Daoy (cell line): ENCODE measurements around the gene RHOU. TPM values are rescaled to one million over a fixed set of nuclear protein-coding genes. Genes with fewer than 3 reads are reported as not detected.
"Not testable (repeated sequence)": the region's sequence is repeated elsewhere in the genome, so short reads cannot be mapped to it uniquely, and the experiment has no call there.

Source experiments
- DNase-seq: peaks from one replicate; pipeline ENCODE4 v3.0.0-alpha.2; 2015; ENCODE audit warnings: low read depth
- total RNA-seq: library from RNA; depleted of rRNA; stranded (reverse); fragments of >200 nt; shearing (Covaris generic); gene quantifications from 2 replicates; pipeline ENCODE4 v1.2.3, GENCODE V29; 2014; rRNA removed

Gene RHOU
- total RNA-seq: 1.9 and 2.6 TPM in 2 replicates

DNA sequence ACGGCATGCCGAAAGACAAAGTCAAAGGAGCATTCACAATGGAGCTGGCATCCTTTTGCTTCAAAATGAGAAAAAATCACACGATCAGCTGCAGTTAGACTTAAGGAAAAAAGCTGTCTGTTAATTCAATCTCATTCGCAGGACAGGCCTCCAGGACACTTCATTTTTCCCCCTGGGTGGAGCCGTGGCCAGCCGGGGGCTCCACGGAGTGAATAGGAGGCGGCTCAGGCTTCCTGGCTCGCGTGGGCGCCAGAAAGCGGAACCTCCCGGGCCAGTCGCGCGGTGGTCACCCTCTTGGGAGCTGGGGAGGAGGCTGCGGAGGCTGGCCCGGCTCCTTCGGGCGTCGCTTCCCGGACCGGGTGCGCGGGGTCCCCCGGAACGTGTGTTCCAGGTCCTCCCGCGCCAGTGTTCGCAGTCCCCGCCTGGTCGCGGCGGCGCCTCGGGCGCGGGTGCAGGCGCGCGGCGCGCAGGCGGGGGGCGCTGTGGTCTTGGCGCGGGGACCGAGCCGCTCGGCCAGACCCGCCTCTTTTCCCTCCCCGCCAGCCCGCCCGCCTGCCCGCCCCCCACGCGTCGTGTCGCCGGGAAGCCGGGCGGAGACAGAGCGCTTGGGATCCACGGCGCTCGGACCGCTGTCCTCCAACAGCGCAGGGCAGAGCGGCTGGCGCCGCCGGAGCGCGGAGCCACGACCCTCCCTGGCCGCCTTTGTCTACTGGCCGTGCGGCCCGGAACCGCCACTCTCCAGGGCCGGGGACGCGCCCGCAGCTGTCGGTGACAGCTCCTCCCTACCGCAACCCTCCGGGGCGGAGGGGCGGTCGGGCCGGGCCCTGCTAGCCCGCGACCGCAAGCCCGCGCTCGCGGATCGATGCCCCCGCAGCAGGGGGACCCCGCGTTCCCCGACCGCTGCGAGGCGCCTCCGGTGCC, at the start of gene RHOU:
Gene RHOU, plus strand, starts transcription at position 599 of the 921 bp plus-strand sequence. Its CDS starts 264 bp downstream, at position 863.
- peak; percentile 77 for DNase-seq

DNA sequence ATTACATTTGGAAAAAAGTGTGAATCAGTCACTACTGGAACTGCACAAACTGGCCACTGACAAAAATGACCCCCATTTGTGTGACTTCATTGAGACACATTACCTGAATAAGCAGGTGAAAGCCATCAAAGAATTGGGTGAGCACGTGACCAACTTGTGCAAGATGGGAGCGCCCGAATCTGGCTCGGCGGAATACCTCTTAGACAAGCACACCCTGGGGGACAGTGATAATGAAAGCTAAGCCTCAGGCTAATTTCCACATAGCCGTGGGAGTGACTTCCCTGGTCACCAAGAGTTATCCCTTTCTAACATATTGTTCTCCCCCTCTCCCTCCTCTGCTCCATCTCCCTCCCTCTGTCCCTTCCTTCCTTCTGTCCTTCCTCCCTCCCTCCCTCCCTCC, 47.7 kb upstream of the RHOU start:
- DNase-seq: no peak

DNA sequence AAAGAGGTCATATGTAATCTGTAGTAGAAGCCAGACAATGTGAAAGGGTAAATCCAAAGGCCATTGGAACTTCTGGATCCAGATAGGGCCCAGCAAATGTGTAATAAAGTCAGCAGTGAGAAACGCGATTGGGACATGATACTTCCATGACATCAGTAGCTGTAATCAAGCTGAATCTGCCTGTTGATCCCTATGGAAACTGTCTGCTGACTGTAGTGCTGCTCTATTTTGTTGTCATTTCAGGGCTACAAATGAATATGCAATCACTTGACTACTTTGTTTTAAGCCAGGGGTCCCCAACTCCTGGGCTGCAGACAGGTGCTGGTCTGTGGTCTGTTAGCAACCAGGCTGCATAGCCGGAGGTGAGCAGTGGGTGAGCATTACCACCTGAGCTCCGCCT, 46.0 kb upstream of the RHOU start:
- DNase-seq: no peak

DNA sequence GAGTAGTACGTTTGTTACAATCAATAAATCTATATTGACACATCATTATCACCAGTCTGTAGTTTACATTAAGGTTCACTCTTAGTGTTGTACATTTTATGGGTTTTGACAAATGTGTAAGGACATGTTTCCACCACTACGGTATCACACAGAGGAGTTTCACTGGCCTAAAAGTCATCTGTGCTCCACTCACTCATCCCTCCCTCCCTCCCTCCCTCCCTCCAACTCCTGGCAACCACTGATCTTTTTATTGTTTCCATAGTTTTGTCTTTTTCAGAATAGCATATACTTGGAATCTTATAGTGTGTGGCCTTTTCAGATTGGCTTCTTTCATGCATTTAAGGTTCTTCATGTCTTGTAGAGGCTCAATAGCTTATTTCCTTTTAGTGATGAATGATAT, 44.1 kb upstream of the RHOU start:
- no peak for DNase-seq

DNA sequence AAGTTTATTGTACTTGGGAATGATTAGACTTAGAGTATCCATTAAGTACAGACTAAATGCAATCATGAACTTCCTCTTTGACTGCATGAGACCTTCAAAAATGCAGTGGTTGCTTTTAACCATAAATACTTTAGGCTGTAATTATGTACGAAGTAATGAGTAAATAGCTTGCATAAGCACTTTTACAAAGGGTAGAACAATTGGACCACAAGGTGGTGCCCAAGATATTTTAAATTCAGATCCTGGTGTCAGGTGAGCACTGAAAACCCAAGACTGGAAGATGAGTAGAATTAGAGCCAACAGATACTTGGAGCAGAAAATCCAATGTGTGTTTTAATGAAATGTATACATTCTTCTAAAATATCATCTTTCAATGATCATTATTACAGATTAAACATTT, 43.4 kb upstream of the RHOU start:
- peak; percentile 44 for DNase-seq

DNA sequence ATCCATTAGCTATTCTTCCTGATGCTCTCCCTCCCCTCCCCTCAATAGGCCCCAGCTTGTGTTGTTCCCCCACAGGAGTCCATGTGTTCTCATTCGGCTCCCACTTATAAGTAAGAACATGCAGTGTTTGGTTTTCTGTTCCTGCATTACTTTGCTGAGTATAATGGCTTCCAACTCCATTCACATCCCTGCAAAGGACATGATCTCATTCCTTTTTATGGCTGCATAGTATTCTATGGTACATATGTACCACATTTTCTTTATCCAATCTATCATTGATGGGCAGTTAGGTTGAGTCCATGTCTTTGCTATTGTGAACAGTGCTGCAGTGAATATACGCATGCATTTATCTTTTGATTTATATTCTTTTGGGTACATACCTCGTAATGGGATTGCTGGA, 40.8 kb upstream of the RHOU start:
- not testable (repeated sequence) for DNase-seq

DNA sequence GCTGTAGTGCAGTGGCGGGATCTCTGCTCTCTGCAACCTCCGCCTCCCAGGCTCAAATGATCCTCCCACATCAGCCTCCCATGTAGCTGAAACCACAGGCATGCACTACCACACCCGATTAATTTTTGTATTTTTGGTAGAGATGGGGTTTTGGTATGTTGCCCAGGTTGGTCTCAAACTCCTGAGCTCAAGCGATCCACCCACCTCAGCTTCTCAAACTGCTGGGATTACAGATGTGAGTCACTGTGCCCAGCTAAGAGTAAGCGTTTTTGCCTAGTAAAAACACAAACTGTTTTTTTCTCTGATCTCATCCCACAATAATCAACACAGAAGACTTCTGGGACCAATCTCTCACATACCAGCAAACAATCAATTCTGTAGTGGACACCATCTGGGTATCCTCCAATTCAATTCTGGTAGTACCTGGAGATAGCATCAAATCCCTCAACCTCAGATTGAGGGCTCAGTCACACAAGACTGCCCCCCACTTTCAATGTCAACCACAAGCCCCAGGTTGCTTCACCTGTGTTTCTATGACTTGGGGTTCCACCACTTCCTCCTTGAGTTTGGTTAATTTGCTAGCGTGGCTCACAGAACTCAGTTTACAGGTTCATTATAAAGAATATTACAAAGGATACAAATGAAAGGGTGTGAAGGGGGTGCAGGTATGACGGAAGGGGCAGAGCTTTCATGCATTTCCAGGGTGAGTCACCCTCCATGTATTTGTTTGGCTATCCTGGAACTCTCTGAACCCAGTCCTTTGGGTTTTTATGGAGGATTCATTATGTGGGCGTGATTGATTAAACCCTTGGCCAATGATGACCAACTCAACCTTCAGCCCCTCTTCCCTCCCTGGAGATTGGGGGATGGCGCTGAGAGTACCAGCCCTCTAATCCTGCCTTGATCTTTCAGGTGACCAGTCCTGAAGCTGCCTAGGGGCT, 40.0 kb upstream of the RHOU start:
- peak; percentile 42 for DNase-seq

DNA sequence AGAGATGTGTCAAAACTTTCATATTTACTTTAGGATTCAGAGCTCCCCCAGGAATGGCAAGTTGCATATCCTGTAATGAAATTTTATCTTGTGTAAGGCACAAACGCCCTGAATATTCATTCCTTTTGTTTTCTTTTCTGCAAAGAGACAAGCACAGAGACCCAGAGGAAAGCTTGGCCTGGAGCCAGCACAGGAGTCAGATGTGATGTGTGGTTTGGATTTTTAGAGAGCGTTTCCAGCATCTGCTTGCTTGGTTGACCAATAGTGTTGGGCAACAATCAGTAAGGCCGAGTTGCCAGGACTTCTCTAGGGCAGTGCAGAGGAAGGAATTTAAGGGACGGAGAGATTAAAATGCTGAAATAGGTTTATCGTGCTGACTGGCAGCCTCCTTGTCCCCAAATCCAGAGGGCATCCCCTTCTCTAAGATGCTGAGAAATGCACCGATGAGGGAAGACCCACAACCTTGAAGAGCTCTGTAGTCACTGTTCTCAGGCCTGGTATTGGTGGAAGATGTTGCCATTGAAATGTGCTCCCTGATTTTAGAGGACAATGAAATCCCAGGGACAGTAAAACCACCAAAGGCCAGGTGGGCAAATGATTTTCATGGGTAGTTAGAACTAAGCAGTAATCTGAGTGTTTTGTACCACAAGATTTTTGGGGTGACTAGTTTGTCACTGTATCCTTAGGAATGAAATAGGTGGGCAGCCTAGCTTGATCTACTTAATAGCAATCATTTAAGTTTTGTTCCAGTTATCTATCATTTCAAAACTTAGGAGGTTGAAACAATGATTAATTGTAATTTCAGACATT, 37.9 kb upstream of the RHOU start:
- DNase-seq: peak; percentile 61

DNA sequence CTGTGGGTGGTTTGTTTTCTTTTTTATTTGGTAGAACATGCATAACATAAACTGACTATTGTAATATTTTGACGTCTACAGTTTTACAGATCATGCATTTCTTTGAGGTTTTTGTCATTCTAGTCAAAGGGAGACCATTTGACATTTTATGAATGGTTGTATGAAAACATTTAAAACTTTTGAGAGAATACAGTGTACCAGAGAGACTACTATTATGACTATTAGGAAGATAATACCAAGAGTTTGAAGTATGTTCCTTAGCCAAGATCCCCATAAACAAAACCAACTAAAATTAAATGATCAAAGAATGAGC, 37.3 kb upstream of the RHOU start:
- DNase-seq: no peak

DNA sequence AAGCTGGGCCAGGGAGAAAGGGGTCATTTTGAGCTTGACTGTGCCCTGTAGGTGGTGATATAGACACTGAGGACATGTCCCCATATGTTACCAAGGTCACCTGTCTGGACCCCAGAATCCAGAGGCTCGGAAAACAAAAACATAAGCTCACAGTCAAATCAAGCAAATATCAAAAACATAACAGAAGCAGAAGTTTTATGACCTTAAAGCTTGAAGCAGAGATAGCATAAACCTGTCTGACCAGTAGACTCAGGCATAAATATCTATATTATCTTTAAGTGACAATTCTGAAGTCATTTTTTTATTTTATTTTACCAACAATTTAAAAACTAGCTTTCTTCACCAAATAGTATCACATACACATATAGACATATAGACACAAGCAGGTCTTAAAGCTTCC, 32.8 kb upstream of the RHOU start:
- no peak for DNase-seq

DNA sequence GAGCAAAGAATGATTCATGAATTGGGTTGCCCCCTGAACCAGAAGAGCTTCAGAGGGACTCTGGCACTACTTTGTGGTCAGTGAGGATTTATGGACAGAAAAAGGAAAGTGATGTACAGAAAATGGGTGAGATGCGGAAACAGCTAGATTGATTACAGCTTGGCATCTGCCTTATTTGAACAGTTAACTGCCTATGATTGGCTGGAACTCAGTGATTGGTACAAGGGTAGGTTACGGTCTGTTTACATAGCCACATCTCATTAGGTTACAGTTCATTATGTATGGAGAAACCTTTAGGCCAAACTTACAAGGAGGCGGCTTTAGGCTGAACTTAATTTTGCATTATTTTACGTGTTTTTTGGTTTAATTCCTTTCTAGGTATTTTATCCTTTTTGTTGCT, 29.0 kb upstream of the RHOU start:
- DNase-seq: no peak

DNA sequence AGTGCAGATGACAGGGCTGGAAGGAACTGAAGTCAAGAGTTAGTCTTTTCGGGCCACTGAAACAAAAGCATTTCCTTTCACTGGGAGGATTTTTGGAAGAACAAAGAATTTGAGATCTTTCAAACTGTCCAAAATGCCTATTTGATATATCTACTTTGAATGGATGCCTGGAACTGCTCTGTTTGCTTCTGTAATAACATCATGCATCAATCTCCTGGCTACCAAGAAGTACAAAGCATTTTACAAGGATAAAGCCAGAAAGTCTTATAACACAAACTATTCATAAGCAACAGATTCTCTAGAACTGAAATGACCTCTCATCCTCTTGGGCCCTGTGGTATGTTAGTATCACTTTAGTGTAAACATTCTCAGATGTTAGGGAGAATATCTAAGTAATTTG, 18.2 kb upstream of the RHOU start:
- no peak for DNase-seq

DNA sequence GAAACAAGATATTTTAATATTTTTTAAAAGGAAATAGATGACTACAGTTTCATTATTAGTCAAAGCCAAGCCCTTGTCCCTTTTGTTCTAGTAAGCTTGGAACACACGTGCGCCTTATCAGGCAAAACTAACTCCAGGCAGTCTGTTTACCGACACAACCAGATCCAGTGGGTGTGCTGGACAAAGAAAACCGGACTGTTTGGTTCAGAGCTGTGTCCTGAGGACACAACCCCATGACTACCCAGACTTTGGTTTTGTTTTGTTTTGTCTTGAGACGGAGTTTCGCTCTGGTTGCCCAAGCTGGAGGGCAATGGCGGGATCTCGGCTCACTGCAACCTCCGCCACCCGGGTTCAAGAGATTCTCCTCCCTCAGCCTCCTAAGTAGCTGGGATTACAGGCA, 13.9 kb upstream of the RHOU start:
- DNase-seq: no peak

DNA sequence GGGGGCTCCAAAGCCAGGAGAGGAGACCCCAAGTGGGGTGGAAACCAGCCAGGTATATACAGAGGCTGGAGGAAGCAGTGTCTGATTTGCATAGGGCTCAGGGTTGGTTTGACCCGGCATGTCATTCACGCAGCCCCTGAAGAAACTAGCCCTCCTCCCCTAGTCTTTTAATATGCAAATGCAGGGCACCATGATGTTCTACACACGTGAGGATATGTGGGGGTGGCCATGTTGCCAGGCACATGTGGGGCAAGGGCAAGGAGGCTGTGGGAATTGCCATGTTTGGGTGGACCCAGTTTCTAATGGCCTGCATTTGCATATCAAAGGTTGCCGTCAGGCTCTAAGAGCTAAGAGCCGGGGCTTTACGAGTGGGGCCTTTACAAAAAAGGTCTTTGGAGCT, 12.0 kb upstream of the RHOU start:
- DNase-seq: no peak

DNA sequence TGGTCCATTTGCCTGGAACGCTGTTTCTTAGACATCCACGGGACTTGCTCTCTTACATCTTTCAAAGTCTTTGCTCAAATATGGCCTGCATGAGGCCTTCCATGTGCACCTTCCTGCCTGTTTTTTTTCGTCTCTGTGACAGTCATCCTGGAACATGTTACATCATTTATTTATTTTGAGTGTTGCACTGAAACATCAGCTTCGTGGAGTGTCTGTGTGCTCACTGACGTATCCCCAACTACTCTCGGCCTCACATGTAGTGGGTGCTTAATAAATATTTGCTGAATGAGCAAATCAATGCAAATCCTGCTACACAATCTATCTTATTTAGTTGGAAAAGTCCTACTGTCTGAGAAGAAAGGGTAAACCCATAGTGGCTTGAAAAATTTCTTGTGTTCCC, 11.4 kb upstream of the RHOU start:
- DNase-seq: no peak

DNA sequence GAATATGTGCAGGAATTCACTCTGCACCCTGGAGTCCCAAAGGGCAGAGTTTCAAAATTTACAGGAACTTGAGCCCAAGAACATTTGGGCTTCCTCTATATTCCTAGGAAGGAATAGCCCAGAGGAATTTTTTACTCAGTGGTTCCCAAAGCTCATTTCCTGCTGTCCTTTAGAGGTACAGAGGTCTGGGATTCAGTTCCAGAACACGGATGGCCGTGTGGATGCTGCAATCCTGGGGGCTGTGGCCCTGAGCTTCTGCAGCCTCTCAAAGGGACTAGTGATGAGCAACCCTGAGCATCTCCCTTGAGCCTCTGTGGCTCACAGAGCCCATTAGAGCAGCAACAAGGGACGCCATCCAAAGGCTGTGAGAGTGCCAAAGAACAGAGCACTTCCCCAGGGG, 10.1 kb upstream of the RHOU start:
- no peak for DNase-seq

DNA sequence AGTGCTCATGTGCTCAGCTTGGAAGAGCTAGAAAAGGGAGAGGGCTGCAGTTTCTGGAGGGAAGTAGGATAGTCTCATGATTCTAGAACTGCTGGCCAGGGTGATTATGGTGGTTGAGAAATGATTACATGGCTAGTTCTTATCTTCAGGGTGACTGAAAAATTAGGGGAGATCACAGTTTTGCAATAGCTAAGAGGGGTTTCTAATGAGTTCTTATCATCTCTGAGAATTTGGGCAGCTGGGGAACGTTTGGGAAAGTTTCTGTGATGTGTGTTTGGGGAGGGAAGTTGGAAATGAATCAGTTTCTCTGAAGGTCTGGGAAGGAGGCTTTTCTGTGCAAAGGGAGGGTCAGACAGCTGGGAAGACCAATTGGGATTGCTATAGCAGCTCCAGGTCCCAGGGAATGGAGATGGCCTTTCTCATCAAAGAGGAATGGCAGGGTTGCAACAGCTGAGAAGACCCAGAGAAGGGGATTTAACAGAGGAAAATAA, 7.6 kb upstream of the RHOU start:
- DNase-seq: no peak

DNA sequence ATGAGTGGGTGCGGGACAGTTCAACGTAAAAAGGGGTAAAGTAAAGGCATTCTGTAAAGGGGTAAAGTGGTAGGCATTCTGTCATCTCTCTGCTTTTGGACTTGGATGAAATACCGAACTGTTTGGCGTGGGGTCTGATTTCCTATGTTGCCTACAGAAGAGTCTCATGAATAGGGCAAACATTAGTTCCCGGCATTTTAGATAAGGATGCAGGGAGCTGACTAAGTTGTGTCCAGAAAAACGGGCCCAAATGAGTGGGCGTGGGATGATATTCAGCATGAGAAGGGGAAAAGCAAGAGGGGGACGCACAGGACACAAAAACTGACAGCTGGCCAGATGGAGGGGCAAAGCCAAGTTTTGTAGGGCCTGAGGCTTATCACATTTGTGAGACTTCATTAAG, 2.9 kb upstream of the RHOU start:
- no peak for DNase-seq

DNA sequence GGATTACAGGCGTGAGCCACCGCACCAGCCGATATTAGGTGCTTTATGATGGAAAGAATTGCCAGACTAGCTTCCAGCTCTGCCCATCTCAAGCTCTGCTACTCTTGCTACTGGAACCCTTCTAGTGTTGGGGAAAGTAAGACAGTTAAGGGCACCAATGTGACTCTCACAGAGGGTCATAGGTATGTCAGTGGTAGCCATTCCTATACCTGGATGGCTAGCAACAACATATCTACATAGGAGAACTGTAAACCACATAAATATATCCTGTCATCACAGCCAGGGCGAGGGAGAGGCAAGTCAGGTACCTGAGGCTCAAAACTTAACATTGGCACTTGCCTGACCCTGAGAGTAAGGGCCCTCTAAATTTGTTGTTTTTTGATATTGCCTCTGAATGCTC, 1.7 kb upstream of the RHOU start:
- no peak for DNase-seq

DNA sequence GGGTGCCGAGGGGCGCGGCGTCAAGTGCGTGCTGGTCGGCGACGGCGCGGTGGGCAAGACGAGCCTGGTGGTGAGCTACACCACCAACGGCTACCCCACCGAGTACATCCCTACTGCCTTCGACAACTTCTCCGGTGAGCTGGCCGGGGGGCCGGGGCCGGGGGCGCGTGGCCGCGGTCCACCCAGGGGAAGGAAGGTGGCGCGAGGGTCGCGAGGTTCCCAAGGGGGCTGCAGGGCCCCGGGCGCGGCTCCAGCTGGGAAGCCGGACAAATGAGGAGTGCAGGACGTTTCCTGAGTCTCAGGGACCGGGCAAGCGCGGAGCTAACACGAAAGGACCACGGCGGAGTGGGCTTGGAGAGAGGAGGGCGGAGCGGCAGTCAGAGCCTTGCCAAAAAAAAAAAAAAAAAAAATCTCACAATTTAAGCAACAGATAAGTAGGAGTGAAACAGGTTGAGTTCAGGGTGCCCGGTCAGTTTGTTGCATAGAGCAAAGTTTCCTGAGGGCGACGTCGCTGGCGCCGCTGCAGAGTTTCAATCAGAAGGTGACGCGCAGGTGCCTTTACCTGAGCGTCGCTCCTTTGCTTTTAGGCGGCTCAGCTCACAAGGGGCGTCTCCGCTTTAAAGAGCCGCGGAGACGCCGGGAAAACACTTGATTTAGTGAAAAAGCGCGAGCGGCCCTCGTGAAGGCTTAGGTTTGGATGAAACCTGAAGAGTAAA, 750 bp downstream of the RHOU start:
- peak; percentile 54 for DNase-seq

DNA sequence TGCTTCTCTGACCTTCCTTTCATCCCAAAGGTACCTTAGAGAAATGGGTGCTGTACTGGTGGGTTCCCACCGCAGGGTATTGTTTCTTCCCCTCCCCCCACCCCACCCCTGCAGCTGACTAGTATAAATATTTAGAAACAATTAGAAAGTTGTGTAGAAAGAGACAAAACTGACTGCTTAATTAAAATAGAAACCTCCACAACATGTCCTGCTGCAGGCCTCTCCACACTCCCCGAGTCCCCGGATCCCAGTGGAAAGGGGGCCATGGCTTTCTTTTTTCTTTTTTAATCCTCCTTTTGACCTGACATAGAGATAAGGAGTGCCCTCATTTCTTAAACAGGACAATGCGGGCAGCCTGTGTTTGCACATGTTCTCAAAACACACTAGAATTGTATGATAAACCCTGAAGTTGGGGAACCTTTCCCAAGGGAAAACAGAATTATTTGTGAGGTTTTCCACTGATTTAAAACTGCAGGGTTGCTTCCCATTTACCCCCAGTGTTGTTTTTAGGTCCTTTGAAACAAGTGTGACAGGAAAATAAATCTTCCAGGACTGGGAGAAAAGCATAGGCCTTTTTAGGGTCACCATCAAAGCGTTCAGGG, 1.7 kb downstream of the RHOU start:
- DNase-seq: no peak
